K562 (cell line): ENCODE results near the gene POLRMT. TPM values are rescaled to one million over a fixed set of nuclear protein-coding genes. Genes with fewer than 3 reads are reported as not detected.

ENCODE experiments used
- CBFA2T3 ChIP-seq: fragments of 450-650 bp; IDR thresholded peaks from 2 replicates; pipeline ENCODE4 v1.6.1; 2017
- FOXA3 ChIP-seq, 2 experiments: fragments of 450-650 bp in 1 of 2; sonication (generic) in 1 of 2; formaldehyde crosslinking; IDR thresholded peaks in 1 of 2; conservative IDR thresholded peaks in 1 of 2; 2 replicates each; pipeline versions ENCODE4 v1.4.0 to v1.8.0; 2020 to 2022; ENCODE audit warnings: mild to moderate bottlenecking in 2 of 2, missing genetic modification reagents in 1 of 2
- GTF3C2 ChIP-seq: IDR thresholded peaks from 3 replicates; pipeline ENCODE4 v1.6.1; 2011; ENCODE audit warnings: borderline replicate concordance, mild to moderate bottlenecking, moderate library complexity; ENCODE audit not compliant: insufficient read length; ENCODE audit errors: extremely low read depth
- REST ChIP-seq, 2 experiments: fragments of 450-650 bp; formaldehyde crosslinking in 1 of 2; IDR thresholded peaks; 2 replicates each; pipeline versions ENCODE4 v1.4.0 to v1.6.1; 2014 to 2020; ENCODE audit warnings: mild to moderate bottlenecking in 2 of 2, borderline replicate concordance in 1 of 2, low read depth in 1 of 2
- SAFB ChIP-seq: fragments of 200-400 bp; formaldehyde crosslinking; IDR thresholded peaks from 2 replicates; pipeline ENCODE4 v1.6.1; 2017; ENCODE audit warnings: low read depth, low read length, borderline replicate concordance
- UBTF ChIP-seq, 2 experiments: IDR thresholded peaks; 2 replicates each; pipeline ENCODE4 v1.6.1; 2012; ENCODE audit warnings: improper control_type of control experiment in 2 of 2, low read depth in 2 of 2, low read length in 2 of 2, borderline replicate concordance in 1 of 2
- ZNF311 ChIP-seq: fragments of 250-450 bp; sonication (Bioruptor Pico); IDR thresholded peaks from 2 replicates; pipeline ENCODE4 v1.4.0; 2020; ENCODE audit warnings: mild to moderate bottlenecking, moderate library complexity
- polyA plus RNA-seq, 8 experiments: library from polyadenylated mRNA; depleted of rRNA in 4 of 8; stranded (reverse) in 5 of 8; unstranded in 3 of 8; fragments of >200 nt; fragmentation: Nextera tagmentation in 2 of 8; fragmentation: Illumina TruSeq in 1 of 8; extraction: Ambion mirVana in 2 of 8; extraction: Trizol in 1 of 8; gene quantifications; 2 replicates each; pipeline versions ENCODE4 v1.2.1 to v1.2.3, GENCODE V29; 2011 to 2014; ENCODE audit warnings: inconsistent platforms in 1 of 8, missing spikeins in 1 of 8
- total RNA-seq, 7 experiments: library from RNA; depleted of rRNA in 6 of 7; stranded (reverse); fragments of >200 nt in 6 of 7; fragmentation: Illumina TruSeq in 2 of 7; extraction: Trizol in 2 of 7; gene quantifications; 2 replicates each; pipeline versions ENCODE4 v1.2.1 to v1.2.3, GENCODE V29; 2011 to 2021; ENCODE audit warnings: low replicate concordance in 1 of 7
- TF ChIP-seq, protein P1 (sequence below): fragments of 450-650 bp; IDR thresholded peaks from 2 replicates; pipeline ENCODE4 v1.6.1; 2016

The POLRMT gene
- total and polyA plus RNA-seq, 9 of the 15 experiments (the other 6 are each of a cell fraction or from before 2014, with no cell fraction given): 30.3 to 144 (median 68.0) TPM

DNA sequence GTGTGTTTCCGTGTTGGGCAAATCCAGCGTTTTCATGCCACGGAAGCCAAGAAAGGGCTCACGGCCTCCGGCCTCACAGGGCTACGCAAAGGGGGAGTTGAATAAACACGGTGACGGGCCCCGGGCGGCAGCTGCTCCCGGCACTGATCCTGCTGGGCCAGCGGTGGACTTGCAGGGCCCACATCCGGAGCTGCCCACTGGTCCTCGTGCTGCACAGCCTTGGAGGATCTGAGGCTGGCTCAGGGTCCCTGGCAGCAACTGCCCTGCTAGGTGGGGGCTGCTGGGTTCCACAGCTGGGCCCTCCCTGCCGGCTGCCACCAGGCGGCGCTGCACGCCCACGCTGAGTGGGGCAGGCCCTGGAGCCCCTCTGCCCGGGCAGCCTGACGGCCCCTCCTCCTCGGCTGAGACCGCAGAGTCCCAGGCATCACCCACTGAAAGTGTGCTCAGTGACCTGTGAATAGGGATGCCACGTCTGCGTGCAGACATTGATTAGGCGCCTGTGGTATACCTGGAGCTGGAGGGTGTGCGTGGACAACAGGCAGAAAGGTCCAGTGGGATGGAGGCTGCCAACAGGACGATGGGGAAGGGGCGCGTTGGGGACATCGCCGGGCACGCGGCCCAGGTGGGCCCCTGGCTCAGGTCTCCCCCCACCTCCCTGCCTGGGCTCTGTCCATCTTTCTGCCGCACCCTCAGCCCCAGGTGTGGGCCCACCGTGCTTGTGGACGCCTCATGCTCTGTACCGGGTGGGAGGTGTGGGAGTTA, 48.9 kb downstream of the POLRMT start (continued):
- TF ChIP-seq GTF3C2 (no peak), SAFB (peak; percentile 87), CBFA2T3 (0 out of 2 replicates have a peak, but pooled peaks have one; percentile 15), REST (IDR thresholded peaks at IDR 0.05; ENCODE audit: borderline replicate concordance) (peak; percentile 76), REST (CRISPR knock-in tag; IDR thresholded peaks at IDR 0.05; ENCODE audit: low read depth) (no peak), ZNF311 (no peak), FOXA3 (CRISPR knock-in tag; conservative IDR thresholded peaks at IDR 0.05 in 1 of 2, IDR thresholded peaks at IDR 0.05 in 1 of 2) (no peak), UBTF (IDR thresholded peaks at IDR 0.05; ENCODE audit: borderline replicate concordance in 1 of 2, low read depth in 2 of 2, low read length in 2 of 2) (no peak)
- TF ChIP-seq, protein P1, sequence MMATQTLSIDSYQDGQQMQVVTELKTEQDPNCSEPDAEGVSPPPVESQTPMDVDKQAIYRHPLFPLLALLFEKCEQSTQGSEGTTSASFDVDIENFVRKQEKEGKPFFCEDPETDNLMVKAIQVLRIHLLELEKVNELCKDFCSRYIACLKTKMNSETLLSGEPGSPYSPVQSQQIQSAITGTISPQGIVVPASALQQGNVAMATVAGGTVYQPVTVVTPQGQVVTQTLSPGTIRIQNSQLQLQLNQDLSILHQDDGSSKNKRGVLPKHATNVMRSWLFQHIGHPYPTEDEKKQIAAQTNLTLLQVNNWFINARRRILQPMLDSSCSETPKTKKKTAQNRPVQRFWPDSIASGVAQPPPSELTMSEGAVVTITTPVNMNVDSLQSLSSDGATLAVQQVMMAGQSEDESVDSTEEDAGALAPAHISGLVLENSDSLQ: no peak
